Transverse colon (tissue), 4 donors: ENCODE data around the gene TJAP1. TPM values are rescaled to one million over a fixed set of nuclear protein-coding genes. Genes with fewer than 3 reads are reported as not detected.

Experiments used
- DNase-seq: peaks from one replicate; pipeline ENCODE4 v3.0.0-alpha.2; 2019
- H3K27ac ChIP-seq, 4 donors: fragments of 200-600 bp; sonication (generic); 2 replicates each; pipeline ENCODE4 v1.5.1; 2016 to 2018; ENCODE audit warnings: inconsistent platforms in 4 of 4
- H3K27me3 ChIP-seq: fragments of 200-600 bp; sonication (generic); 2 replicates; pipeline ENCODE4 v1.5.1; 2017; ENCODE audit warnings: inconsistent platforms
- H3K36me3 ChIP-seq, 4 donors: fragments of 200-600 bp; sonication (generic); 2 replicates each; pipeline ENCODE4 v1.5.1; 2017 to 2019; ENCODE audit warnings: inconsistent platforms in 4 of 4
- H3K4me1 ChIP-seq, 4 donors: fragments of 200-600 bp; sonication (generic); 2 replicates each; pipeline ENCODE4 v1.5.1; 2017 to 2020; ENCODE audit warnings: inconsistent platforms in 4 of 4
- H3K4me3 ChIP-seq, 4 donors: fragments of 200-600 bp; sonication (generic); 1 replicate in 1 of 4; 2 replicates in 3 of 4; pipeline versions ENCODE4 v1.5.1 to v1.6.1; 2017 to 2019; ENCODE audit warnings: inconsistent platforms in 4 of 4
- H3K9me3 ChIP-seq, 2 donors: fragments of 200-600 bp; sonication (generic); 2 replicates each; pipeline ENCODE4 v1.5.1; 2017 to 2019; ENCODE audit warnings: inconsistent platforms in 2 of 2
- EP300 ChIP-seq: sonication (generic); formaldehyde crosslinking; IDR thresholded peaks from one replicate; pipeline ENCODE4 v1.6.1; 2017; ENCODE audit warnings: antibody characterized with exemption, low read depth
- POLR2A ChIP-seq: fragments of 450-650 bp; IDR thresholded peaks from one replicate; pipeline ENCODE4 v1.6.1; 2016; ENCODE audit warnings: antibody characterized with exemption, mild to moderate bottlenecking, moderate library complexity
- POLR2AphosphoS5 ChIP-seq, 3 donors: sonication (generic); formaldehyde crosslinking; IDR thresholded peaks; one replicate each; pipeline ENCODE4 v1.6.1; 2016; ENCODE audit warnings: antibody characterized with exemption in 3 of 3
- WGBS, 2 donors: methylation state at CpG; one replicate each; pipeline ENCODE4 v1.1.5; 2018; ENCODE audit warnings: low coverage in 1 of 2; 5-methylcytosine and 5-hydroxymethylcytosine counted together
- in situ Hi-C, 4 donors: fragments of 200-750 bp; cut with MboI; loops; one replicate each; pipeline versions ENCODE4 v1.15.0 to v1.15.1; 2017; ENCODE audit warnings: low sequenced_read_pairs in 3 of 4, low pct_ligation_motif_present in 1 of 4, low pct_unique_long_range_greater_than_20kb in 1 of 4
- intact Hi-C: fragments of 100-400 bp; cut with DNase I; formaldehyde crosslinking; loops from one replicate; pipeline ENCODE4 v1.15.1; 2023; ENCODE audit warnings: low total_unique reads
- total RNA-seq, 4 donors: library from RNA; depleted of rRNA; stranded (reverse); fragments of >200 nt; gene quantifications; one replicate each; pipeline ENCODE4 v1.1.0, GENCODE V29; 2016
- TF ChIP-seq, protein P1 (sequence below), 5 experiments: fragments of 200-600 bp in 3 of 5; fragments of 450-650 bp in 2 of 5; sonication (generic) in 3 of 5; IDR thresholded peaks; 1 replicate in 2 of 5; 2 replicates in 3 of 5; pipeline ENCODE4 v1.5.1; 2016 to 2017; ENCODE audit warnings: antibody characterized with exemption in 5 of 5, inconsistent platforms in 3 of 5, mild to moderate bottlenecking in 2 of 5, moderate library complexity in 1 of 5

The TJAP1 gene
- total RNA-seq, 4 donors from 2014 or later, result 10.9 to 22.4 (median 17.9) TPM

DNA sequence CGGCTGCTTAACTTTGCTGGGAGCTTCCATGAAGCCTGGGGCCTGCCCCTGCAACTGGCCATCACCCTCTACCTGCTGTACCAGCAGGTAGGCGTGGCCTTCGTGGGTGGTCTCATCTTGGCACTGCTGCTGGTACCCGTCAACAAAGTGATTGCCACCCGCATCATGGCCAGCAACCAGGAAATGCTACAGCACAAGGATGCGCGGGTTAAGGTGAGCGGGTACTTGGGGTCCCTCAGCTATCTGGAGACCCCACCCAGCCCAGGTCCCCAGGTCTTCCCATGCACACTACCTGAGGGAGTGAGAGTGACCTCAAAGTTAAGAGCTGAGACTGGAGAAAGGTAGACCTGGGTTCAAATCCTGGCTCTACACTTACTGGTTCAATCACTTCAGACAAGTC, 44.2 kb upstream of the TJAP1 start:
- DNase-seq, result no peak
- intact Hi-C loops (no loop called here), in situ Hi-C loops (no loop called here)
- H3K27me3 ChIP-seq, result no peaks in the 10 kb centered on the region
- no peak overlapping the region for H3K4me3 ChIP-seq
- TF ChIP-seq, protein P1, sequence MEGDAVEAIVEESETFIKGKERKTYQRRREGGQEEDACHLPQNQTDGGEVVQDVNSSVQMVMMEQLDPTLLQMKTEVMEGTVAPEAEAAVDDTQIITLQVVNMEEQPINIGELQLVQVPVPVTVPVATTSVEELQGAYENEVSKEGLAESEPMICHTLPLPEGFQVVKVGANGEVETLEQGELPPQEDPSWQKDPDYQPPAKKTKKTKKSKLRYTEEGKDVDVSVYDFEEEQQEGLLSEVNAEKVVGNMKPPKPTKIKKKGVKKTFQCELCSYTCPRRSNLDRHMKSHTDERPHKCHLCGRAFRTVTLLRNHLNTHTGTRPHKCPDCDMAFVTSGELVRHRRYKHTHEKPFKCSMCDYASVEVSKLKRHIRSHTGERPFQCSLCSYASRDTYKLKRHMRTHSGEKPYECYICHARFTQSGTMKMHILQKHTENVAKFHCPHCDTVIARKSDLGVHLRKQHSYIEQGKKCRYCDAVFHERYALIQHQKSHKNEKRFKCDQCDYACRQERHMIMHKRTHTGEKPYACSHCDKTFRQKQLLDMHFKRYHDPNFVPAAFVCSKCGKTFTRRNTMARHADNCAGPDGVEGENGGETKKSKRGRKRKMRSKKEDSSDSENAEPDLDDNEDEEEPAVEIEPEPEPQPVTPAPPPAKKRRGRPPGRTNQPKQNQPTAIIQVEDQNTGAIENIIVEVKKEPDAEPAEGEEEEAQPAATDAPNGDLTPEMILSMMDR (IDR thresholded peaks at IDR 0.05), result no peak
- TF ChIP-seq EP300 (no peak), POLR2AphosphoS5 (IDR thresholded peaks at IDR 0.05) (no peak)
- H3K36me3 ChIP-seq, result peaks cover 0 to 13% (median 0%) of the 10 kb centered on the region in 4 donors
- 84% methylated on average over 8 of the region's 8 CpGs; no CpG with 5 or more reads in 1 of the 2 donors for WGBS, 2 donors
- no peaks in the 10 kb centered on the region for H3K9me3 ChIP-seq
- peaks cover 16 to 34% (median 26%) of the 10 kb centered on the region in 4 donors for H3K4me1 ChIP-seq
- no peak overlapping the region for H3K27ac ChIP-seq

DNA sequence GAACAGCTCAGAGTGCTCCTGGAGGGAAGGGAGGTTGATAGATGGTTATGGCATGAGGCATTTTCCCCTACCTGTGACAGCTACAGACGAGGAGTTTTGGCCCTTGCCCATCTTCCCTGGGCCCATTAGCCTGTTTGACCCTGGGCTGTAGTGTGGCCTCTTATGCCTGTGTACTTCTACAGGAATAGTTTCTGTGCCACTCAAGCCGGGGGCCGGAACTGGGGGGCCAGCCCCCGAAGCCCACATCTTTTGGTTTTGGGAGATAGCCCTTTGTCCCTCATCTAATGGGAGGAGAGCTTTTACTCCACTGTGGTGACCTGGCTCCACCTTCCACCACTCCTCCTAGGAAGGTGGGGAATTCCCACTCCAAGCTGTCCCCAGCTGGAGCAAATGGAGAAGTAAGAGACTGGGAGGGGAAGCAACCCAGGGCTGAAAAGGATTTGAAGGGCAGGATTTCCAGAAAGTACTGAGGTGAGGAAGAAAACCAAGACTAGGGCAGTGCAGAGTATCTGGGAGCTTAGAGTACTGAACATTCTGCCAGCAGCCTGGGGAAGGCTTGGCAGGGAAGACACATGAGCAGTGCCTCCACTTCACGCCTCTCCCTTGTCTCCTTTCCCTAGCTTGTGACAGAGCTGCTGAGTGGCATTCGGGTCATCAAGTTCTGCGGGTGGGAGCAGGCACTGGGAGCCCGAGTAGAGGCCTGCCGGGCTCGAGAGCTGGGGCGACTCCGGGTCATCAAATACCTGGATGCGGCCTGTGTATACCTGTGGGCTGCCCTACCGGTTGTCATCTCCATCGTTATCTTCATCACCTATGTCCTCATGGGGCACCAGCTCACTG, 43.1 kb upstream of the TJAP1 start:
- H3K36me3 ChIP-seq, result peaks cover 0 to 13% (median 2%) of the 10 kb centered on the region in 4 donors

DNA sequence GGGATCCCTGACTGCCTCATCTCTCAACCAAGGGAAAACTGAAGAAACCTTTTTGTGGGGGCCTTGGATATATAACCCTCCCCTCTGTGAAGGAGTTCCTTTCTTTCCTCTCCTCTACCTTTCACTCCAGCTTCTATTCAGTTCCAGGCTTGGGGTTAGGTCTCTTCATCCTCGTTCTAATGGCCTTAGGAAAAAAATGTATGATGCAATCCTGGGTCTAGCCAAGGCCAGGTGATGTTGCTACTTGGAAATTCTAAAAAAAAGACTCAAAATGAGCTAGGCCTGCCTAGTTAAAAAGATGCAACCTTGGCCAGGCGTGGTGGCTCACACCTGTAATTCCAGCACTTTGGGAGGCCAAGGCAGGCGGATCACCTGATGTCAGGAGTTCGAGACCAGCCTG, 42.4 kb upstream of the TJAP1 start:
- H3K4me1 ChIP-seq, result peaks cover 9 to 19% (median 15%) of the 10 kb centered on the region in 4 donors
- WGBS, 2 donors, result 93% methylated on average over 3 to 4 of the region's 4 CpGs
- intact Hi-C loops (no loop called here), in situ Hi-C loops (no loop called here)
- H3K9me3 ChIP-seq, result no peaks in the 10 kb centered on the region
- no peaks in the 10 kb centered on the region for H3K27me3 ChIP-seq
- TF ChIP-seq EP300, result no peak
- TF ChIP-seq POLR2A, result no peak
- TF ChIP-seq POLR2AphosphoS5 (IDR thresholded peaks at IDR 0.05), result no peak
- TF ChIP-seq, protein P1 (IDR thresholded peaks at IDR 0.05), result no peak
- H3K27ac ChIP-seq, result no peak overlapping the region
- peaks cover 0 to 13% (median 2%) of the 10 kb centered on the region in 4 donors for H3K36me3 ChIP-seq
- no peak overlapping the region for H3K4me3 ChIP-seq
- no peak for DNase-seq

More for the DNA sequence above, 43.1 kb upstream of the TJAP1 start:
- Histone ChIP-seq H3K27ac (no peak overlapping the region), H3K4me1 (peaks cover 9 to 24% (median 17%) of the 10 kb centered on the region in 4 donors), H3K9me3 (no peaks in the 10 kb centered on the region), H3K27me3 (no peaks in the 10 kb centered on the region), H3K4me3 (no peak overlapping the region)
- TF ChIP-seq, protein P1 (IDR thresholded peaks at IDR 0.05), result no peak
- WGBS, 2 donors, result 86 to 100% methylated on average over 5 to 15 of the region's 15 CpGs
- intact Hi-C loops, result no loop called here
- in situ Hi-C loops, result no loop called here
- no peak for DNase-seq

DNA sequence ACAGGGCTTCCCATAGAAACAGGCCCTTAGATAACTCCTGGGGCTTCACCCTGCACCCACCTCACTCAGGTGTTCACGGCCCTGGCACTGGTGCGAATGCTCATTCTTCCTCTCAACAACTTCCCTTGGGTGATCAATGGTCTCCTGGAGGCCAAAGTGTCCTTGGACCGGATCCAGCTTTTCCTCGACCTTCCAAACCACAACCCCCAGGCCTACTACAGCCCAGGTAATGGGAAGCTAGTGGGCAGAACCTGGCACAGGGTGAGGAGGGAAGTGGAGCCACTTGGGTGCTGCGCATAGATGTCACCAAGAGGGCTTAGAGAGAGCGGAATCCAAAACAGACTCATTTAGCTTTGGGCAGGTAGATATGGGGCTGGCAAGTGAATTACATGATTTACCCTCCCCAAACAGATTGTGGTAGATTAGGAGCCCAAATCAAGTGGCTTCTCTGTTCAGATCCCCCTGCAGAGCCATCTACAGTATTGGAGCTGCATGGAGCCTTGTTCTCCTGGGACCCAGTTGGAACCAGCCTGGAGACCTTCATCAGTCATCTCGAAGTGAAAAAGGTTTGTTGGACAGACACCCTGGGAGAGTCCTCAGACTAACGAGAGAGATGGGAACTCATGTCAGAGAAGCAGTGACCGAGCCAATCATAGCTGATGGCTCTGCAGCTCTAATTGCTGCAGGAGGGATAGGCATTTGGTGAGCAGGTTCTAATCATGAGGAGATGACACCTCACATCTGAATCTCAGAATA, 41.5 kb upstream of the TJAP1 start:
- no peak overlapping the region for H3K4me3 ChIP-seq
- H3K27ac ChIP-seq, result peak overlapping the region; percentile 47 to 69 (median 61)
- 92% methylated on average over 9 of the region's 9 CpGs; no CpG with 5 or more reads in 1 of the 2 donors for WGBS, 2 donors
- no peaks in the 10 kb centered on the region for H3K27me3 ChIP-seq
- H3K9me3 ChIP-seq, result no peaks in the 10 kb centered on the region
- intact Hi-C loops (no loop called here), in situ Hi-C loops (no loop called here)
- H3K36me3 ChIP-seq, result peaks cover 0 to 13% (median 2%) of the 10 kb centered on the region in 4 donors
- no peak for TF ChIP-seq EP300
- TF ChIP-seq, protein P1 (IDR thresholded peaks at IDR 0.05), result no peak
- TF ChIP-seq POLR2AphosphoS5 (IDR thresholded peaks at IDR 0.05), result no peak
- no peak for TF ChIP-seq POLR2A
- DNase-seq, result no peak
- peaks cover 9 to 19% (median 15%) of the 10 kb centered on the region in 4 donors for H3K4me1 ChIP-seq
